Measurements from ENCODE around the gene POU2F2. TPM values are rescaled to one million over a fixed set of nuclear protein-coding genes. Genes with fewer than 3 reads are reported as not detected.

Gene POU2F2
- total RNA-seq, result 0.17 and 1.2 TPM in 2 replicates

DNA sequence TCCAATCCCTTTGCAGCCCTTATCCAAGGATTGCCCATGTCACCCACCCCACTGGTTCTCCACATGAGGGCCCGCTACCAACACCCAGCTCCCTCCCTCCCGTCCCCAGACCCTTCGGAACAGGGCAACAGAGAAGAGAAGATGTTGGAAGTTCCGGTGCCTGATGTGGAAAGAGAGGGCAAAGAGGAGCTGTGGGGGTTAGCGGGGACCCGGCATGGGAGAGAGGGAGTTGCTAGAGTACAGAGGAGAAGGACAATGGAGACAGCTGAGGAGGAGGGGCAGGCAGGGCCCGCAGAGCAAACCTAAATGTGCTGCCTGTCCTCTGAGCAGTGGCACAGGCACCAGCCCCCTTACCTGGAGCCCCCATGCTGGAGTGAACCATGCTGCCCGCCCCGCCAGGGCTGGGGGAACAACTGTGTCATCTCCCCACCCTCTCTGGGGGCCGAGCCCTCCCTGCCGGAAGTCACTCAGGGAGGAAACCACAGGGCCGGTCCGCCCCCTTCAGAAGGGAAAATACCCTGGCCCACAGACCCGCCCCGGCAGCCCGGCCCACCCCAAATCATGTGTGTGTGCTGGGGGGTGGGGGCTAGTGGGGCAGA, at the start of gene POU2F2:
TSS of gene POU2F2 (minus strand) at position 417 of the 599 bp plus-strand sequence. CDS start at position 382, 35 bp downstream.

GRCh38 chr19:42075616-42076379, 56.4 kb downstream of the POU2F2 start, which contains the start of gene ZNF574:
ZNF574 (plus strand) TSS chr19:42076166; CDS start chr19:42078607, 2,441 bp downstream.

DNA sequence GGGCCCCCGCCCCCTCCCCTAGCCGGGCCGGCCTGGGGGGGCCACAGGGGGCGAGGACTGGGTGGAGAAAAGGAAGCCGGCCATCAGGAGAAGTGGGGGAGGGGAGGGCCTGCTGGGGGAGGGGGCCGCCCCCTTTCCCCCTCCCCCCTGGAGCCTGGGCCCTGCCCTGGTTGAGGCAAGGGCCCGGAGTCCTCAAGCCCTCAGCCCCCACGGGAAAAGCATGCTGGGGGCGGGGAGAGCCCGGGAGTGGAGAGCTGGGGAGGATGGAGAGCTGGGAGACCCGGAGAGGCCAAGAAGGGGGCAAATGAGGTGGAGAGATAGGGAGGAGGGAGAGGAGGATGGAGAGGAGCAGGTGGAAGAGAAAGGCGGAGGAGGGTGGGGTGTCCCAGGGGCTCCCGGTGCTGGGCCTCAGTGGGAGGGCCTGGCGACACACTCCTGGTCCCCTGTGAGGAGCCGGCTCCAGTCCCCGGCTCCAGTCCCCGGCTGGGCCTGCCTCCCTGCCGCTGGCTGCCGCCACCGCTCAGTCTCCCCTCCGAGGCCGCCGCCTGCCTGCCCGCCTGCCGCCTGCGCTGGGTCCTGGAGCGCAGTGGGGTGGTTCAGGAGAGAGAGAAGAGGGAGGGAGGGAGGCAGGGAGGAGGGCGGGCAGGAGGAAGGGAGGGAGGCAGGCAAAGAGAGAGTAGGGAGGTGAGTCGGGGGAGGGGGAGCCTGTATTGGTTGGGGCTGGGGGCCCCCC, 62.5 kb downstream of the POU2F2 start, which contains the start of gene GRIK5:
TSS of gene GRIK5 (minus strand) at position 588 of the 733 bp plus-strand sequence. CDS start 4,436 bp downstream, outside the sequence.

Other genes starting within 250 kb of the POU2F2 start
- gene ARHGEF1, start 249.3 kb downstream of the POU2F2 start, total RNA-seq, result 54.0 and 56.3 TPM in 2 replicates
- gene ERFL, start 204.0 kb downstream of the POU2F2 start, total RNA-seq, result under 0.01 TPM in 2 replicates
- 280 and 302 TPM in 2 replicates for gene RABAC1, start 173.1 kb downstream of the POU2F2 start, total RNA-seq
- 0.15 and 0.17 TPM in 2 replicates for gene ATP1A3, start 138.2 kb downstream of the POU2F2 start, total RNA-seq
- 0.34 and 1.0 TPM in 2 replicates for gene GRIK5, start 62.2 kb downstream of the POU2F2 start, total RNA-seq
- 16.3 and 16.4 TPM in 2 replicates for gene ZNF574, start 56.3 kb downstream of the POU2F2 start, total RNA-seq
- 25.0 and 25.7 TPM in 2 replicates for gene DEDD2, start 85.2 kb upstream of the POU2F2 start, total RNA-seq
- gene ZNF526, start 87.9 kb upstream of the POU2F2 start, total RNA-seq, result 7.9 and 8.0 TPM in 2 replicates
- 19.3 and 20.3 TPM in 2 replicates for gene GSK3A, start 110.2 kb upstream of the POU2F2 start, total RNA-seq
- 45.9 and 47.0 TPM in 2 replicates for gene ERF, start 122.7 kb upstream of the POU2F2 start, total RNA-seq
- 53.2 and 53.3 TPM in 2 replicates for gene CIC, start 136.8 kb upstream of the POU2F2 start, total RNA-seq
- 0.84 and 1.0 TPM in 2 replicates for gene PRR19, start 169.7 kb upstream of the POU2F2 start, total RNA-seq
- gene PAFAH1B3, start 170.2 kb upstream of the POU2F2 start, total RNA-seq, result 88.8 and 92.5 TPM in 2 replicates
- gene TMEM145, start 180.9 kb upstream of the POU2F2 start, total RNA-seq, result 0.17 TPM in 1 of 2 replicates, not detected in the other
- 18.4 and 19.7 TPM in 2 replicates for gene MEGF8, start 193.2 kb upstream of the POU2F2 start, total RNA-seq

Measured in bronchus fibroblast of lung (primary cell).